Left ventricle myocardium inferior (tissue), 1 donor: Measurements from ENCODE around the gene SLC13A1. TPM values are rescaled to one million over a fixed set of nuclear protein-coding genes. Genes with fewer than 3 reads are reported as not detected.
"Not testable (repeated sequence)": the region's sequence is repeated elsewhere in the genome, so short reads cannot be mapped to it uniquely, and the experiment has no call there.

Experiments
- DNase-seq: peaks from one replicate; pipeline ENCODE4 v3.0.0-alpha.2; 2020
- H3K27ac ChIP-seq: fragments of 200-600 bp; replicated peaks from 2 replicates; pipeline ENCODE4 v1.8.0; 2021
- H3K27me3 ChIP-seq: fragments of 200-600 bp; 2 replicates; pipeline ENCODE4 v1.8.0; 2021; ENCODE audit warnings: low read depth
- H3K36me3 ChIP-seq: fragments of 200-600 bp; 2 replicates; pipeline ENCODE4 v1.8.0; 2021
- H3K4me1 ChIP-seq: fragments of 200-600 bp; 2 replicates; pipeline ENCODE4 v1.8.0; 2021
- H3K4me3 ChIP-seq: fragments of 200-600 bp; 2 replicates; pipeline ENCODE4 v1.8.0; 2021; ENCODE audit warnings: mild to moderate bottlenecking, moderate library complexity
- H3K9me3 ChIP-seq: fragments of 200-600 bp; replicated peaks from 2 replicates; pipeline ENCODE4 v1.8.0; 2021
- CTCF ChIP-seq: fragments of 200-600 bp; IDR thresholded peaks from 2 replicates; pipeline ENCODE4 v1.8.0; 2021; ENCODE audit warnings: antibody characterized with exemption, mild to moderate bottlenecking, borderline replicate concordance
- intact Hi-C: fragments of 100-400 bp; cut with micrococcal nuclease; formaldehyde crosslinking; loops from one replicate; pipeline ENCODE4 v1.11.0; 2022
- total RNA-seq: library from RNA; stranded (reverse); fragmentation: NEBNext Ultra II Directional; extraction: Animal tissue kit (Norgen Biotek cat#: 25700); gene quantifications from one replicate; pipeline ENCODE4 v1.2.1, GENCODE V29; 2021
- donor health status: DM: no; HTN: yes; CAD: no; lungs with severe emphysema.

Gene SLC13A1
- total RNA-seq, 1 donor from 2014 or later: not detected

GRCh38 chr7:123112833-123113232 lies 86.9 kb downstream of the SLC13A1 start:
- peaks cover 20% of the 10 kb centered on the region for H3K9me3 ChIP-seq
- no peak for TF ChIP-seq CTCF
- H3K27me3 ChIP-seq: no peaks in the 10 kb centered on the region
- H3K27ac ChIP-seq: no peak overlapping the region
- no peaks in the 10 kb centered on the region for H3K36me3 ChIP-seq
- no peak overlapping the region for H3K4me3 ChIP-seq
- no peak for DNase-seq
- intact Hi-C loops: no loop called here
- H3K4me1 ChIP-seq: no peaks in the 10 kb centered on the region

- Histone ChIP-seq H3K4me3 (no peak overlapping the region), H3K36me3 (no peaks in the 10 kb centered on the region), H3K9me3 (peaks cover 12% of the 10 kb centered on the region), H3K27me3 (no peaks in the 10 kb centered on the region), H3K4me1 (no peaks in the 10 kb centered on the region), H3K27ac (no peak overlapping the region)
- TF ChIP-seq CTCF: no peak
- intact Hi-C loops: no loop called here
- DNase-seq: no peak
Observed at GRCh38 chr7:123099712-123100111, 100.1 kb downstream of the SLC13A1 start.

GRCh38 chr7:123096976-123097375 lies 102.8 kb downstream of the SLC13A1 start:
- H3K4me3 ChIP-seq: no peak overlapping the region
- H3K27ac ChIP-seq: no peak overlapping the region
- intact Hi-C loops: no loop called here
- DNase-seq: no peak
- H3K9me3 ChIP-seq: peaks cover 17% of the 10 kb centered on the region
- TF ChIP-seq CTCF: no peak
- H3K27me3 ChIP-seq: no peaks in the 10 kb centered on the region
- H3K4me1 ChIP-seq: no peaks in the 10 kb centered on the region
- no peaks in the 10 kb centered on the region for H3K36me3 ChIP-seq

DNA sequence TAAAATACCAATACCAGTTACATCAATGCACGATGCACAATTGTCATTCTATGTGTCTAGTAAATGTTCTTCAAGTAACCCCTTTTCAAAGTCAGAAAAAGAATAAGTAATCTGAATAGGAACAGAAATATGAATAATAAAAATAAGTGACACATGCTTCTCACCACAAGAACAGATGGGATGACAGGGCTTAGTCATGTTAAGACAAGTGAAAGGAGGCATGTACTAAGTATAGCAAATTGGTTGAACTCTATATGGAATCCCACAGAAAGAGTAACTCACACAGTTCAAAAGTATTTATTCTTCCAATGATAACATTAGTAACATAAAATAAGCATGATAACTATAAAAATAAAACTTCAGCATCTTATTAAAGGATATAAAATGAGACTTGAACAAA lies 103.3 kb downstream of the SLC13A1 start:
- H3K27ac ChIP-seq: no peak overlapping the region
- intact Hi-C loops: no loop called here
- H3K9me3 ChIP-seq: peaks cover 17% of the 10 kb centered on the region
- no peak for TF ChIP-seq CTCF
- H3K36me3 ChIP-seq: no peaks in the 10 kb centered on the region
- no peaks in the 10 kb centered on the region for H3K4me1 ChIP-seq
- H3K4me3 ChIP-seq: no peak overlapping the region
- no peaks in the 10 kb centered on the region for H3K27me3 ChIP-seq
- DNase-seq: no peak

- TF ChIP-seq CTCF: no peak
- H3K9me3 ChIP-seq: peaks cover 12% of the 10 kb centered on the region
- no peaks in the 10 kb centered on the region for H3K27me3 ChIP-seq
- H3K27ac ChIP-seq: no peak overlapping the region
- no peaks in the 10 kb centered on the region for H3K36me3 ChIP-seq
- no peak for DNase-seq
- intact Hi-C loops: no loop called here
- H3K4me3 ChIP-seq: no peak overlapping the region
- H3K4me1 ChIP-seq: no peaks in the 10 kb centered on the region
Observed at GRCh38 chr7:123090456-123090855, 109.3 kb downstream of the SLC13A1 start.

GRCh38 chr7:123086910-123087309 lies 112.9 kb downstream of the SLC13A1 start:
- H3K27ac ChIP-seq, H3K4me3 ChIP-seq, H3K4me1 ChIP-seq, DNase-seq, intact Hi-C loops, H3K36me3 ChIP-seq, H3K27me3 ChIP-seq: not testable (repeated sequence)
- peaks cover 27% of the 10 kb centered on the region for H3K9me3 ChIP-seq

GRCh38 chr7:123084861-123085260 lies 114.9 kb downstream of the SLC13A1 start:
- H3K9me3 ChIP-seq: peaks cover 38% of the 10 kb centered on the region
- DNase-seq, H3K27me3 ChIP-seq, intact Hi-C loops, H3K27ac ChIP-seq, H3K36me3 ChIP-seq, H3K4me3 ChIP-seq, H3K4me1 ChIP-seq: not testable (repeated sequence)
